GM12875 (cell line): Measurements from ENCODE around the gene ZNF491.

Experiments used
- H3K4me3 ChIP-seq: one replicate; pipeline ENCODE4 v1.5.1; 2011; ENCODE audit warnings: low read depth, low read length, control low read depth
- TF ChIP-seq, protein P1 (sequence below): IDR thresholded peaks from 2 replicates; pipeline ENCODE4 v1.5.1; 2011; ENCODE audit warnings: low read depth, mild to moderate bottlenecking, control low read depth, inconsistent platforms, low read length, moderate library complexity, borderline replicate concordance; ENCODE audit not compliant: insufficient read depth

Gene ZNF491

GRCh38 chr19:11781295-11782057 is 16.8 kb upstream of the ZNF491 start:
- TF ChIP-seq, protein P1, sequence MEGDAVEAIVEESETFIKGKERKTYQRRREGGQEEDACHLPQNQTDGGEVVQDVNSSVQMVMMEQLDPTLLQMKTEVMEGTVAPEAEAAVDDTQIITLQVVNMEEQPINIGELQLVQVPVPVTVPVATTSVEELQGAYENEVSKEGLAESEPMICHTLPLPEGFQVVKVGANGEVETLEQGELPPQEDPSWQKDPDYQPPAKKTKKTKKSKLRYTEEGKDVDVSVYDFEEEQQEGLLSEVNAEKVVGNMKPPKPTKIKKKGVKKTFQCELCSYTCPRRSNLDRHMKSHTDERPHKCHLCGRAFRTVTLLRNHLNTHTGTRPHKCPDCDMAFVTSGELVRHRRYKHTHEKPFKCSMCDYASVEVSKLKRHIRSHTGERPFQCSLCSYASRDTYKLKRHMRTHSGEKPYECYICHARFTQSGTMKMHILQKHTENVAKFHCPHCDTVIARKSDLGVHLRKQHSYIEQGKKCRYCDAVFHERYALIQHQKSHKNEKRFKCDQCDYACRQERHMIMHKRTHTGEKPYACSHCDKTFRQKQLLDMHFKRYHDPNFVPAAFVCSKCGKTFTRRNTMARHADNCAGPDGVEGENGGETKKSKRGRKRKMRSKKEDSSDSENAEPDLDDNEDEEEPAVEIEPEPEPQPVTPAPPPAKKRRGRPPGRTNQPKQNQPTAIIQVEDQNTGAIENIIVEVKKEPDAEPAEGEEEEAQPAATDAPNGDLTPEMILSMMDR: no peak
- H3K4me3 ChIP-seq: no peak overlapping the region

GRCh38 chr19:11783767-11784166 is 14.6 kb upstream of the ZNF491 start:
- H3K4me3 ChIP-seq: no peak overlapping the region
- TF ChIP-seq, protein P1: no peak

- TF ChIP-seq, protein P1: no peak
Measured at GRCh38 chr19:11784356-11784755, 14.0 kb upstream of the ZNF491 start.

GRCh38 chr19:11787536-11787935 is 10.8 kb upstream of the ZNF491 start:
- H3K4me3 ChIP-seq: no peak overlapping the region
- TF ChIP-seq, protein P1: no peak

More at GRCh38 chr19:11784356-11784755, 14.0 kb upstream of the ZNF491 start:
- H3K4me3 ChIP-seq: no peak overlapping the region

DNA sequence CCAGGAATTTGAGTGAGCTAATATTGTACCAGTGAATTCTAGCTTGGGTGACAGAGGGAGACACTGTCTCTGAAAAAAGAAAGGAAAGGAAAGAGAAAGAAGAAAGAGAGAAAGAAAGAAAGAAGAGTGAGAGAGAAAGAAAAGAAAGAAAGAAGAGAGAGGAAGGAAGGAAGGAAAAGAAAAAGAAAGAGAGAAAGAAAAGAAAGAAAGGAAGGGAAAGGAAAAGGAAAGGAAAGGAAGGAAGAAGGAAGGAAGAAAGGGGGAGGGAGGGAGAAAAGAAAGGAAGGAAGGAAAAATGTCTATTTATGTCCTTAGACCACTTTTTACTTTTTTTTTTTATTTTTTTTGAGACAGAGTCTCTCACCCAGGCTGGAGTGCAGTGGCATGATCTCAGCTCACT is 5.4 kb upstream of the ZNF491 start:
- H3K4me3 ChIP-seq: no peak overlapping the region
- TF ChIP-seq, protein P1: no peak

- TF ChIP-seq, protein P1: peak; percentile 78
- H3K4me3 ChIP-seq: no peak overlapping the region
Measured at GRCh38 chr19:11797491-11797890, 832 bp upstream of the ZNF491 start.
